HCT116 (cell line): Measurements from ENCODE around the gene RPS6KC1. TPM values are rescaled to one million over a fixed set of nuclear protein-coding genes. Genes with fewer than 3 reads are reported as not detected.

Experiments used
- ATAC-seq: fragments of 200-7000 bp; cut with Tn5 transposase; 2 replicates; pipeline ENCODE4 v1.9.1; 2020; ENCODE audit warnings: mild to moderate bottlenecking, moderate library complexity
- BruUV-seq: library from RNA; stranded (reverse); fragments of 400-500 nt; replicated peaks from 2 replicates; lab custom pipeline; 2021; lab: Mats Ljungman, UMichigan
- CTCF ChIA-PET: fragments of 300-600 bp; sonication (Branson Sonifier 250); formaldehyde crosslinking; loops from one replicate; lab custom pipeline; 2021; ENCODE audit warnings: antibody characterized with exemption; lab: Charles Lee
- POLR2A ChIA-PET: fragments of 300-600, 350-600 bp; sonication (Branson Sonifier 250); formaldehyde crosslinking; loops from one replicate; lab custom pipeline; 2021; ENCODE audit warnings: antibody characterized with exemption; lab: Charles Lee
- RAD21 ChIA-PET, 2 experiments: fragments of 300-600 bp; sonication (Branson Sonifier 250); formaldehyde crosslinking; loops; one replicate each; lab custom pipeline; 2023; ENCODE audit warnings: low total read pairs in 2 of 2; ENCODE audit not compliant: uncharacterized antibody in 2 of 2, unreplicated experiment in 2 of 2, low non-redundant PET in 1 of 2; lab: Charles Lee
- DNase-seq: peaks from one replicate; pipeline ENCODE4 v3.0.0-alpha.2; 2010; ENCODE audit warnings: low read depth, low spot score
- H2AFZ ChIP-seq: fragments of 200-600 bp; shearing (Covaris generic), sonication (generic); 2 replicates; pipeline ENCODE4 v1.6.1; 2017; ENCODE audit warnings: low read depth, mixed run types, mixed read lengths, antibody characterized with exemption, low read length; ENCODE audit not compliant: poor library complexity, severe bottlenecking
- H3K27ac ChIP-seq: 2 replicates; pipeline ENCODE4 v1.5.1; 2012; ENCODE audit warnings: low read depth, low read length
- H3K27me3 ChIP-seq: fragments of 200-600 bp; sonication (generic); 2 replicates; pipeline ENCODE4 v1.6.1; 2016; ENCODE audit warnings: mixed run types, low read length, mixed read lengths; ENCODE audit not compliant: insufficient read depth
- H3K36me3 ChIP-seq, 2 experiments: fragments of 200-500 bp in 1 of 2; fragments of 200-600 bp in 1 of 2; sonication (Bioruptor generic) in 1 of 2; sonication (generic) in 1 of 2; 2 replicates each; pipeline versions ENCODE4 v1.5.1 to v1.6.1; 2014 to 2016; ENCODE audit warnings: low read length in 2 of 2, inconsistent platforms in 1 of 2, mixed read lengths in 1 of 2, mixed run types in 1 of 2; ENCODE audit not compliant: insufficient read depth in 2 of 2, control insufficient read depth in 1 of 2
- H3K4me1 ChIP-seq, 2 experiments: fragments of 200-600 bp in 1 of 2; sonication (generic) in 1 of 2; 2 replicates each; pipeline versions ENCODE4 v1.5.1 to v1.6.1; 2012 to 2017; ENCODE audit warnings: low read length in 2 of 2, inconsistent platforms in 1 of 2, mild to moderate bottlenecking in 1 of 2, mixed read lengths in 1 of 2, mixed run types in 1 of 2, moderate library complexity in 1 of 2; ENCODE audit not compliant: insufficient read depth in 2 of 2, control insufficient read depth in 1 of 2
- H3K4me2 ChIP-seq: fragments of 200-600 bp; sonication (generic); 2 replicates; pipeline ENCODE4 v1.6.1; 2017; ENCODE audit warnings: mixed run types, low read length, mixed read lengths
- H3K4me3 ChIP-seq, 2 experiments: fragments of 200-600 bp in 1 of 2; sonication (generic) in 1 of 2; replicated peaks in 1 of 2; 2 replicates each; pipeline ENCODE4 v1.5.1; 2011 to 2016; ENCODE audit warnings: low read length in 2 of 2, control low read depth in 1 of 2, low read depth in 1 of 2, mild to moderate bottlenecking in 1 of 2, mixed read lengths in 1 of 2, mixed run types in 1 of 2
- H3K79me2 ChIP-seq: fragments of 200-600 bp; sonication (generic); 2 replicates; pipeline ENCODE4 v1.6.1; 2017; ENCODE audit warnings: mild to moderate bottlenecking, mixed run types, low read length, moderate library complexity, mixed read lengths; ENCODE audit not compliant: insufficient read depth
- H3K9ac ChIP-seq: fragments of 200-600 bp; sonication (generic); 2 replicates; pipeline ENCODE4 v1.6.1; 2016; ENCODE audit warnings: low read length, mixed read lengths
- H3K9me2 ChIP-seq: fragments of 200-600 bp; sonication (generic), shearing (Covaris generic); 2 replicates; pipeline ENCODE4 v1.6.1; 2017; ENCODE audit warnings: mixed run types, mild to moderate bottlenecking, moderate library complexity; ENCODE audit not compliant: insufficient read depth
- H3K9me3 ChIP-seq, 2 experiments: fragments of 200-500 bp in 1 of 2; fragments of 200-600 bp in 1 of 2; sonication (Bioruptor generic) in 1 of 2; sonication (generic) in 1 of 2; 2 replicates each; pipeline ENCODE4 v1.6.1; 2014 to 2017; ENCODE audit warnings: low read length in 2 of 2, mixed read lengths in 2 of 2, inconsistent platforms in 1 of 2, low read depth in 1 of 2, mild to moderate bottlenecking in 1 of 2, mixed run types in 1 of 2, moderate library complexity in 1 of 2; ENCODE audit not compliant: control insufficient read depth in 1 of 2, insufficient read depth in 1 of 2
- H4K20me1 ChIP-seq: fragments of 200-600 bp; sonication (generic), shearing (Covaris generic); 2 replicates; pipeline ENCODE4 v1.6.1; 2017; ENCODE audit warnings: mixed run types, mild to moderate bottlenecking, moderate library complexity; ENCODE audit not compliant: insufficient read depth
- ATF3 ChIP-seq: IDR thresholded peaks from 2 replicates; pipeline ENCODE4 v1.6.1; 2012
- EGR1 ChIP-seq: IDR thresholded peaks from 2 replicates; pipeline ENCODE4 v1.6.1; 2012; ENCODE audit warnings: low read depth
- ELF1 ChIP-seq: IDR thresholded peaks from 2 replicates; pipeline ENCODE4 v1.6.1; 2012; ENCODE audit warnings: low read depth, borderline replicate concordance
- FOSL1 ChIP-seq: IDR thresholded peaks from 2 replicates; pipeline ENCODE4 v1.6.1; 2012; ENCODE audit warnings: low read depth
- JUND ChIP-seq: IDR thresholded peaks from 2 replicates; pipeline ENCODE4 v1.6.1; 2012
- MAX ChIP-seq: IDR thresholded peaks from 2 replicates; pipeline ENCODE4 v1.6.1; 2012
- POLR2A ChIP-seq: IDR thresholded peaks from 2 replicates; pipeline ENCODE4 v1.7.0; 2011; ENCODE audit warnings: borderline replicate concordance; ENCODE audit not compliant: insufficient read depth, insufficient read length; ENCODE audit errors: extremely low read depth
- RAD21 ChIP-seq: IDR thresholded peaks from 2 replicates; pipeline ENCODE4 v1.6.1; 2012; ENCODE audit warnings: low read depth, mild to moderate bottlenecking
- REST ChIP-seq: IDR thresholded peaks from 2 replicates; pipeline ENCODE4 v1.6.1; 2012; ENCODE audit warnings: low read depth
- SIN3A ChIP-seq: IDR thresholded peaks from 2 replicates; pipeline ENCODE4 v1.6.1; 2012; ENCODE audit warnings: low read depth
- TCF7L2 ChIP-seq: IDR thresholded peaks from 2 replicates; pipeline ENCODE4 v1.7.0; 2011; ENCODE audit warnings: borderline replicate concordance, inconsistent platforms; ENCODE audit not compliant: insufficient read depth, insufficient read length; ENCODE audit errors: extremely low read depth
- YY1 ChIP-seq: IDR thresholded peaks from 2 replicates; pipeline ENCODE4 v1.6.1; 2011; ENCODE audit warnings: low read length, low read depth, moderate library complexity, mild to moderate bottlenecking; ENCODE audit not compliant: insufficient replicate concordance; ENCODE audit errors: extremely low read depth
- ZNF274 ChIP-seq: fragments of 200-500 bp; sonication (Bioruptor generic); IDR thresholded peaks from 2 replicates; pipeline ENCODE4 v1.6.1; 2014; ENCODE audit warnings: mild to moderate bottlenecking, low read depth, low read length, inconsistent platforms
- intact Hi-C: fragments of 100-400 bp; cut with micrococcal nuclease; formaldehyde crosslinking; loops from 2 replicates; pipeline ENCODE4 v1.10.0; 2022
- total RNA-seq: library from RNA; stranded (reverse); gene quantifications from one replicate; pipeline ENCODE4 v1.2.1, GENCODE V29; 2021; ENCODE audit not compliant: unreplicated experiment

RPS6KC1 gene
- total RNA-seq, 1 experiment from 2014 or later: 15.9 TPM

- ChIA-PET CTCF (no interaction called here), POLR2A (no interaction called here)
- intact Hi-C loops: no loop called here
Measured at GRCh38 chr1:213035573-213035972, 15.5 kb upstream of the RPS6KC1 start.

More at GRCh38 chr1:213035573-213035972, 15.5 kb upstream of the RPS6KC1 start:
- Histone ChIP-seq H3K27me3 (no peaks in the 10 kb centered on the region), H3K9me3 (no peaks in the 10 kb centered on the region), H3K36me3 (no peaks in the 10 kb centered on the region)
- no TSS peak for BruUV-seq
- no peak for TF ChIP-seq TCF7L2
- no peak for TF ChIP-seq POLR2A
- TF ChIP-seq EGR1: no peak
- TF ChIP-seq ZNF274: no peak
- no peak for TF ChIP-seq ATF3
- TF ChIP-seq YY1: no peak
- TF ChIP-seq SIN3A: no peak
- TF ChIP-seq FOSL1: no peak
- no peak for TF ChIP-seq RAD21
- no peak for TF ChIP-seq MAX
- TF ChIP-seq REST: no peak
- TF ChIP-seq ELF1: no peak
- no peak for TF ChIP-seq JUND
- TF ChIP-seq, all 23 proteins: peak for 0
- Histone ChIP-seq H3K4me3 (no peak overlapping the region), H2AFZ (no peak overlapping the region), H3K4me2 (no peak overlapping the region), H3K9ac (no peak overlapping the region), H3K9me2 (no peaks in the 10 kb centered on the region), H3K4me1 (no peaks in the 10 kb centered on the region), H3K79me2 (no peaks in the 10 kb centered on the region), H4K20me1 (no peaks in the 10 kb centered on the region), H3K27ac (no peak overlapping the region)
- DNase-seq: no peak
- no peak for ATAC-seq
- RAD21 ChIA-PET: no interaction called here
